Stimulated activated effector memory CD8-positive, alpha-beta T cell treated with anti-CD3 and anti-CD28 coated beads, Interleukin-12 subunit alpha, Interleukin-12 subunit beta, amount 100 ng/mL, for 72 hours (primary cell): ENCODE measurements around the gene LY86.

ENCODE experiments used
- ATAC-seq: fragments of 150-1000 bp; cut with Tn5 transposase; 2 replicates; pipeline ENCODE4 v1.10.0; 2021
- DNase-seq, 2 donors: peaks; one replicate each; pipeline ENCODE4 v3.0.0; 2021 to 2022; ENCODE audit warnings: low spot score in 2 of 2
- H3K27ac Mint-ChIP-seq: one replicate; pipeline ENCODE4 v1.8.0; 2022; ENCODE audit warnings: mild to moderate bottlenecking, mixed read lengths
- H3K36me3 Mint-ChIP-seq: one replicate; pipeline ENCODE4 v1.8.0; 2022; ENCODE audit warnings: mild to moderate bottlenecking, mixed read lengths
- H3K4me1 Mint-ChIP-seq: one replicate; pipeline ENCODE4 v1.8.0; 2022; ENCODE audit warnings: mixed read lengths
- H3K4me3 Mint-ChIP-seq: one replicate; pipeline ENCODE4 v1.8.0; 2022; ENCODE audit warnings: mild to moderate bottlenecking, mixed read lengths
- H3K9me3 Mint-ChIP-seq: one replicate; pipeline ENCODE4 v1.8.0; 2022; ENCODE audit warnings: mixed read lengths

The LY86 gene

GRCh38 chr6:6620766-6621425 is 32.4 kb downstream of the LY86 start:
- H3K36me3 Mint-ChIP-seq, result no peaks in the 10 kb centered on the region
- H3K9me3 Mint-ChIP-seq, result no peaks in the 10 kb centered on the region
- H3K4me3 Mint-ChIP-seq, result no peak overlapping the region
- no peak for DNase-seq
- no peak overlapping the region for H3K27ac Mint-ChIP-seq
- H3K4me1 Mint-ChIP-seq, result no peaks in the 10 kb centered on the region
- ATAC-seq, result no peak

DNA sequence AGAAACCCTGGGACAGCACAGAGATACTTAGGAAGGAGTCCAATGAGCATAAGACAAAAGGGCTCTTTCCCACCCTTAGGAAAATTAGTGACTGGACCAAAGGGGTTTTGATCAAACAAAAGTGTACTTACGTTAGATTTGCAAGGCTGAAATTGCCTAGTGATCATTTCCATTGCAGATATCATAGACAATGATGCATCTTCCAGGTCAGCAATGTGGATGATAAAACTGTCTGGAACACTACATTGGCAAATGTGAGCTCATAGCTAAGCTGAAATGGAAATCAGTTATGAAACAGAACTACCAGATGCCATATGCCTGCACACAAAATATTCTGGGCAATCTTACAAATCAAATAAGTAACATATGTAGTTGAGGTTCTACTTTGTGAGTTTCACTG is 34.0 kb downstream of the LY86 start:
- H3K36me3 Mint-ChIP-seq, result no peaks in the 10 kb centered on the region
- H3K4me3 Mint-ChIP-seq, result no peak overlapping the region
- DNase-seq (no peak), ATAC-seq (no peak)
- no peaks in the 10 kb centered on the region for H3K9me3 Mint-ChIP-seq
- no peaks in the 10 kb centered on the region for H3K4me1 Mint-ChIP-seq
- H3K27ac Mint-ChIP-seq, result no peak overlapping the region

DNA sequence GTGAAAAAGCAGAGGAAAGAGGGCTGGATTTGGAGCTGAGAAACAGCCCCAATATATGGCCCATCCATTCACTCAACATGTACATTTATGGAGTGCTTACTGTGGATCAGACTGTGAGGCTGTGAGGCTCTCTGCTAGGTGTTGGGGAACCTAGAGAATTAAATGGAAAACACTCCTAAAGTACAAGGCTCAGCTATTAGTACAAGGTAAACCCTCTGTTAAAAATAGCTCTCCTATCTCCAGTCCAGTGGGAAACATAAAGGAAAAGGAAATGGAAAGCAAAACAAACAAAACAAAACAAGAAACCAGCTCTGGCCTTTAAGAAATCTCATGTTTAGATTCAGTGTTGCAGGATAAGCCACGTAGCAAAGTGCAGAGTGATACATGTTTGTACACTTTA is 35.0 kb downstream of the LY86 start:
- H3K4me1 Mint-ChIP-seq, result no peaks in the 10 kb centered on the region
- no peaks in the 10 kb centered on the region for H3K9me3 Mint-ChIP-seq
- ATAC-seq (no peak), DNase-seq (no peak)
- no peak overlapping the region for H3K4me3 Mint-ChIP-seq
- no peaks in the 10 kb centered on the region for H3K36me3 Mint-ChIP-seq
- H3K27ac Mint-ChIP-seq, result no peak overlapping the region

GRCh38 chr6:6624269-6624990 is 35.9 kb downstream of the LY86 start:
- Mint-ChIP-seq H3K36me3 (no peaks in the 10 kb centered on the region), H3K9me3 (no peaks in the 10 kb centered on the region), H3K27ac (no peak overlapping the region), H3K4me3 (no peak overlapping the region), H3K4me1 (no peaks in the 10 kb centered on the region)
- DNase-seq (no peak), ATAC-seq (no peak)

GRCh38 chr6:6626187-6626586 is 37.7 kb downstream of the LY86 start:
- ATAC-seq, result no peak
- H3K4me3 Mint-ChIP-seq, result no peak overlapping the region
- no peaks in the 10 kb centered on the region for H3K9me3 Mint-ChIP-seq
- H3K4me1 Mint-ChIP-seq, result no peaks in the 10 kb centered on the region
- no peak for DNase-seq
- H3K36me3 Mint-ChIP-seq, result no peaks in the 10 kb centered on the region
- no peak overlapping the region for H3K27ac Mint-ChIP-seq

- Mint-ChIP-seq H3K27ac (no peak overlapping the region), H3K36me3 (no peaks in the 10 kb centered on the region)
Observed at GRCh38 chr6:6629402-6629801, 40.9 kb downstream of the LY86 start.

DNA sequence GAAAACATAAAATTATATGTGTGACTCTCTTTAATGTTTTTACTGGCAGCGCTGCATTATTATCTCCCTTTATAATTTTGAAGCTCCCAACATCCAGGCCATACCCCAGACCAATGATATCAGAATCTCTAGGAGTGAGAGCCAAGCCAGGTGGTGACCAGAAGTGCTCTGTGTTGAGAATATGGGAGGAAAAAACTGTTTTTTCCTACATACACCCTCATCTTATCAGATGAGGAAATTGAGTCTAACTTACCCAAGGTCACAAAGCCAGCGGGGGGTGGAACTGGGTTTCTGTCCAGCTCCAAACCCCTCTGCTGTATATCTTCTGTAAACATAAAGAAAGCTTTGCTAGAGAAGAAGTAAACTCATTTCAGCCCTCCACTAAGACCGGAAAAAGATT is 42.5 kb downstream of the LY86 start:
- no peak for DNase-seq
- Mint-ChIP-seq H3K4me3 (no peak overlapping the region), H3K9me3 (no peaks in the 10 kb centered on the region), H3K27ac (no peak overlapping the region), H3K4me1 (peaks cover 18% of the 10 kb centered on the region), H3K36me3 (no peaks in the 10 kb centered on the region)
- ATAC-seq, result no peak

More at GRCh38 chr6:6629402-6629801, 40.9 kb downstream of the LY86 start:
- DNase-seq (no peak), ATAC-seq (no peak)
- Mint-ChIP-seq H3K4me1 (peaks cover 5% of the 10 kb centered on the region), H3K4me3 (no peak overlapping the region), H3K9me3 (no peaks in the 10 kb centered on the region)

DNA sequence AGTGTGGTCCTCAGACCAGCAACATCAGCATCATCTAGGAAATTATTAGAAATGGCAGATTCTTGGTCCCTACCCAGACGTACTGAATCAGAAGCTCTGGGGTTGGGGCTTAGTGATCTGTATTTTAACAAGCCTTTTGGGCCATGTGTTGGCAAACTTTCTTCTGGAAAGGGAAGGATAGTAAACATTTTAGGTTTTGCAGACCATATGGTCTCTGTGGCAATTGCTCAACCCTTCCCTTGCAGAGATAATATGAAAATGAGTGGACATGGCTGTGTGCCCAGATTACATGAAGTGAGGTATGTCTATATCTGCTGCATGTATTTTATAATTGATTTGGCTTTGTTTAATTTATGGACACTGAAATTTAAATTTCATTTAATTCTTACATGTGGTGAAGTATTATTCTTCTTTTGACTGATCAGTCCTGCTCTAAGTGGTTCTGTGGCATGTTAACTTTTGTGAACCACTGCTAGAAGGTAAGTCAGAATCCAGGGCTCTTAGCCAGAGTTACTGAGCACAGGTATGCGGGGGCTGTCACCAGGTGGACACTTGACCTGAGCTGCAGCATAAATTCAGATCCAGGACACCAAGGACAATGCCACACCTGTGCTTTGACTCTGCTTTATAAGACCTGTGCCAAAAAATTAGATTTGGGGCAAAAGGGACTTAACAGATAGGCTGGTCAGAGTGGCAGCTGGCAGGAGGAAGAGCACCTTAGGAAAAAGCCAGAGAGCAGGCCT is 43.2 kb downstream of the LY86 start:
- ATAC-seq, result no peak
- Mint-ChIP-seq H3K4me3 (no peak overlapping the region), H3K36me3 (no peaks in the 10 kb centered on the region), H3K9me3 (no peaks in the 10 kb centered on the region), H3K27ac (no peak overlapping the region), H3K4me1 (peaks cover 18% of the 10 kb centered on the region)
- DNase-seq, result no peak

GRCh38 chr6:6633898-6634734 is 45.6 kb downstream of the LY86 start:
- DNase-seq (no peak), ATAC-seq (peak; percentile 51)
- Mint-ChIP-seq H3K36me3 (no peaks in the 10 kb centered on the region), H3K4me1 (peaks cover 18% of the 10 kb centered on the region), H3K27ac (no peak overlapping the region), H3K4me3 (no peak overlapping the region), H3K9me3 (no peaks in the 10 kb centered on the region)

- Mint-ChIP-seq H3K9me3 (no peaks in the 10 kb centered on the region), H3K36me3 (no peaks in the 10 kb centered on the region), H3K27ac (no peak overlapping the region), H3K4me3 (no peak overlapping the region), H3K4me1 (peaks cover 18% of the 10 kb centered on the region)
- ATAC-seq (no peak), DNase-seq (no peak)
Observed at GRCh38 chr6:6634735-6635075, 46.2 kb downstream of the LY86 start.

DNA sequence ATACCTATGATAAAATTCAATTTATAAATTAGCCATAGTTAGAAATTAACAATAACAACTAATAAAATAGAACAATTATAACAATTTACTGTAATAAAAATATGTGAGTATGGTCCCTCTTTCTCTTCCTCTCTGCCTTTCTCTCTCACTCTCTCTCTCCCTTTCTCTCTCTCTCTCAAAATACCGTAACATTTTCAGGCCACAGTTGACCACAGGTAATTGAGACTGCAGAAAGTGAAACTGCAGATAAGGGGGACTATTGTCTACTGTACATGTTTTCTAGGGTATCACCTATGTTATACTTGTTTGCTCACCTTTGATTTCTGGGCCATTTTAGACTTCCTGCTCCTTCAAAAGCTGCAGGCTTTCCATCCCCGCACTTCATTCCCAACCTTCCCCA is 46.8 kb downstream of the LY86 start:
- Mint-ChIP-seq H3K4me3 (no peak overlapping the region), H3K9me3 (no peaks in the 10 kb centered on the region), H3K27ac (no peak overlapping the region), H3K36me3 (no peaks in the 10 kb centered on the region), H3K4me1 (peaks cover 18% of the 10 kb centered on the region)
- ATAC-seq, result no peak
- no peak for DNase-seq

GRCh38 chr6:6635869-6636268 is 47.3 kb downstream of the LY86 start:
- Mint-ChIP-seq H3K36me3 (no peaks in the 10 kb centered on the region), H3K4me3 (no peak overlapping the region), H3K9me3 (no peaks in the 10 kb centered on the region), H3K27ac (no peak overlapping the region), H3K4me1 (peaks cover 18% of the 10 kb centered on the region)
- no peak for DNase-seq
- ATAC-seq, result no peak

GRCh38 chr6:6639572-6639971 is 51.1 kb downstream of the LY86 start:
- Mint-ChIP-seq H3K9me3 (no peaks in the 10 kb centered on the region), H3K27ac (no peak overlapping the region), H3K4me3 (no peak overlapping the region), H3K4me1 (peaks cover 18% of the 10 kb centered on the region), H3K36me3 (no peaks in the 10 kb centered on the region)
- no peak for DNase-seq
- ATAC-seq, result no peak

- H3K4me1 Mint-ChIP-seq, result peaks cover 8% of the 10 kb centered on the region
- H3K9me3 Mint-ChIP-seq, result no peaks in the 10 kb centered on the region
- no peak for ATAC-seq
Observed at GRCh38 chr6:6640926-6641325, 52.4 kb downstream of the LY86 start.

GRCh38 chr6:6643398-6643797 is 54.9 kb downstream of the LY86 start:
- Mint-ChIP-seq H3K4me1 (peaks cover 8% of the 10 kb centered on the region), H3K36me3 (no peaks in the 10 kb centered on the region), H3K9me3 (no peaks in the 10 kb centered on the region), H3K27ac (no peak overlapping the region), H3K4me3 (no peak overlapping the region)
- ATAC-seq, result peak; percentile 96
- no peak for DNase-seq

More at GRCh38 chr6:6640926-6641325, 52.4 kb downstream of the LY86 start:
- DNase-seq, result no peak
- H3K27ac Mint-ChIP-seq, result no peak overlapping the region
- H3K36me3 Mint-ChIP-seq, result no peaks in the 10 kb centered on the region
- H3K4me3 Mint-ChIP-seq, result no peak overlapping the region
